Neural progenitor cell (in vitro differentiated cells): ENCODE results near the gene ACOT7.
"Not testable (repeated sequence)": the region's sequence is repeated elsewhere in the genome, so short reads cannot be mapped to it uniquely, and the experiment has no call there.

Experiments used
- EZH2 ChIP-seq: fragments of 200-600 bp; sonication (generic); IDR thresholded peaks from 2 replicates; pipeline ENCODE4 v1.6.1; 2017; ENCODE audit warnings: antibody characterized with exemption, mild to moderate bottlenecking, moderate library complexity
- TF ChIP-seq, protein P1 (sequence below): fragments of 200-600 bp; sonication (generic); IDR thresholded peaks from 2 replicates; pipeline ENCODE4 v1.5.1; 2017; ENCODE audit warnings: antibody characterized with exemption, mild to moderate bottlenecking

DNA sequence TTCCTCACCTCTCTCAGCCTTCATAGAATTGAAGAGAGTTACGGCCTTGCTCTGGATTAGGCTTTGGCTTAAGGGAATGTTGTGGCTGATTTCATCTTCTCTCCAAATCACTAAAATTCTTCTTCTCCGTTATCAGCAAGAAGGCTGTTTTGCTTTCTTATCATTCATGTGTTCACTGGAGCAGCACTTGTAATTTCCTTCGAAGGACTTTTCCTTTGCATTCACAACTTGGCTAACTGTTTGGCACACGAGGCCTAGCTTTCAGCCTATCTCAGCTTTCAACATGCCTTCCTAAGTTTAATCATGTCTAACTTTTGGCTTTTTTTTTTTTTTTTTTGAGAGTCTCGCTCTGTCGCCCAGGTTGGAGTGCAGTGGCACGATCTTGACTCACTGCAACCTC is 21.3 kb downstream of the ACOT7 start:
- TF ChIP-seq, protein P1, sequence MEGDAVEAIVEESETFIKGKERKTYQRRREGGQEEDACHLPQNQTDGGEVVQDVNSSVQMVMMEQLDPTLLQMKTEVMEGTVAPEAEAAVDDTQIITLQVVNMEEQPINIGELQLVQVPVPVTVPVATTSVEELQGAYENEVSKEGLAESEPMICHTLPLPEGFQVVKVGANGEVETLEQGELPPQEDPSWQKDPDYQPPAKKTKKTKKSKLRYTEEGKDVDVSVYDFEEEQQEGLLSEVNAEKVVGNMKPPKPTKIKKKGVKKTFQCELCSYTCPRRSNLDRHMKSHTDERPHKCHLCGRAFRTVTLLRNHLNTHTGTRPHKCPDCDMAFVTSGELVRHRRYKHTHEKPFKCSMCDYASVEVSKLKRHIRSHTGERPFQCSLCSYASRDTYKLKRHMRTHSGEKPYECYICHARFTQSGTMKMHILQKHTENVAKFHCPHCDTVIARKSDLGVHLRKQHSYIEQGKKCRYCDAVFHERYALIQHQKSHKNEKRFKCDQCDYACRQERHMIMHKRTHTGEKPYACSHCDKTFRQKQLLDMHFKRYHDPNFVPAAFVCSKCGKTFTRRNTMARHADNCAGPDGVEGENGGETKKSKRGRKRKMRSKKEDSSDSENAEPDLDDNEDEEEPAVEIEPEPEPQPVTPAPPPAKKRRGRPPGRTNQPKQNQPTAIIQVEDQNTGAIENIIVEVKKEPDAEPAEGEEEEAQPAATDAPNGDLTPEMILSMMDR, result not testable (repeated sequence)
- TF ChIP-seq EZH2, result not testable (repeated sequence)
